HEK293 (cell line): Measurements from ENCODE around the gene FAM163A.
"Not testable (repeated sequence)": the region's sequence is repeated elsewhere in the genome, so short reads cannot be mapped to it uniquely, and the experiment has no call there.

Source experiments
- BCL11B ChIP-seq: fragments of 450-650 bp; formaldehyde crosslinking; IDR thresholded peaks from 2 replicates; pipeline ENCODE4 v1.5.1; 2016; ENCODE audit warnings: low read depth, missing biosample characterization, missing genetic modification characterization
- CTCF ChIP-seq: fragments of 450-650 bp; formaldehyde crosslinking; IDR thresholded peaks from 2 replicates; pipeline ENCODE4 v1.5.1; 2016; ENCODE audit warnings: missing biosample characterization, missing genetic modification characterization
- ELK4 ChIP-seq: IDR thresholded peaks from 2 replicates; pipeline ENCODE4 v1.6.1; 2011; ENCODE audit warnings: mild to moderate bottlenecking, low read depth, low read length, borderline replicate concordance
- ZBTB17 ChIP-seq: fragments of 450-650 bp; formaldehyde crosslinking; IDR thresholded peaks from 2 replicates; pipeline ENCODE4 v1.5.1; 2016; ENCODE audit warnings: missing biosample characterization, missing genetic modification characterization
- ZEB2 ChIP-seq: fragments of 450-650 bp; formaldehyde crosslinking; IDR thresholded peaks from 2 replicates; pipeline ENCODE4 v1.5.1; 2016; ENCODE audit warnings: missing biosample characterization, missing genetic modification characterization
- ZNF530 ChIP-seq: fragments of 450-650 bp; formaldehyde crosslinking; IDR thresholded peaks from 2 replicates; pipeline ENCODE4 v1.5.1; 2016; ENCODE audit warnings: low read depth, missing biosample characterization, missing genetic modification characterization
- ZNF664 ChIP-seq: fragments of 450-650 bp; formaldehyde crosslinking; IDR thresholded peaks from 2 replicates; pipeline ENCODE4 v1.5.1; 2016; ENCODE audit warnings: missing biosample characterization, missing genetic modification characterization

- TF ChIP-seq ZNF664 (tag by site-specific recombination); ELK4; ZNF530 (tag by site-specific recombination); ZBTB17; CTCF; BCL11B (tag by site-specific recombination); ZEB2 (tag by site-specific recombination): not testable (repeated sequence)
These were observed 48.6 kb upstream of the FAM163A start for GRCh38 chr1:179694530-179694929.
